ENCODE data around the gene TXNRD1. TPM values are rescaled to one million over a fixed set of nuclear protein-coding genes. Genes with fewer than 3 reads are reported as not detected.
A peak's percentile ranks its signal among the peaks of the same experiment; 100 is the strongest.

TXNRD1 gene
- total RNA-seq, 1 donor from 2014 or later, result 176 TPM

DNA sequence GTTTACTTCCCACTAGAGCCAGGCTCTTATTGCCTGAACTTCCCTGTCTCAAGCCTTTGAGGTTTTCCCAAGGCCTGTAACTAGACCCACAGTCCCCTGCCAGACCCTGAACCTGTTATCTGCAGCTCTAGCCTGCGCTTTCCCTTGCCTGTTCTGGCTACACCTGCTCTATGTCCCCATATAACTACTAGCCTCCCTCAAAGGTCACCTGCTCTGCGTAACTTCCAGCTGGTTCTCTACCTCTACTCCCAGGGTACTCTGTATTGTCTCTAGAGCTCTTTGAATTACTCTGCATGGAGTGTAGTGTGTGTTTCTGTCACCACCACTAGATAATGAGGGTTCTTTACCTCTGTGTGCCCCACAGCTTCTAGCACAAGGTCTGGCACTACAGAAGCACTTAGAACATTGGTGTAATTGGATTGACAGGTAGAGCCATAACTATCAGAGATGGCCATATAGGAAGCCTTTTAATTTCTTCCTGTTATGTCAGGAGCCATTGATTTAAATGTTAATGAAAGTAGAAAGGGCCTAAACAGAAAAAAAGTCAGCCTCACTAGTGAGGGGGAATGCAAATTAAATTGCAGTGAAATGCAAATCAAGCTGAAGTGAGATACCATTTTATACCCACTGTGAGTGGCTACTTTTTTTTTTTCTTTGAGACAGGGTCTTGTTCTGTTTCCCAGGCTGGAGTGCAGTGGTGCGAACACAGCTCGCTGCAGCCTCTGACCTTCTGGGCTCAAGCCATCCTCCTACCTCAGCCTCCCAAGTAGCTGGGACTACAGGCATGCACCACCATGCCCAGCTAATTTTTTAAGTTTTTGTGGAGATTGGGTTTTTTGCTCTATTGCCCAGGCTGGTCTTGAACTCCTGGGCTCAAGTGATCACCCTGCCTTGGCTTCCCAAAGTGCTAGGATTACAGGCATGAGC is 135.7 kb downstream of the TXNRD1 start:
- no peak for DNase-seq (ENCODE audit: low read depth)
- Histone ChIP-seq H3K4me1 (ENCODE audit: insufficient read depth, low read length) (no peaks in the 10 kb centered on the region), H2AFZ (ENCODE audit: low read depth, low read length) (no peak overlapping the region), H3K9ac (ENCODE audit: low read length) (no peak overlapping the region), H3K27me3 (ENCODE audit: insufficient read depth, low read length) (no peaks in the 10 kb centered on the region), H3K27ac (ENCODE audit: low read depth, low read length) (no peak overlapping the region), H3K9me3 (ENCODE audit: insufficient read depth, low read depth, low read length) (no peaks in the 10 kb centered on the region), H3K4me2 (ENCODE audit: low read length) (no peak overlapping the region), H3K36me3 (ENCODE audit: insufficient read depth, low read length) (peaks cover 56% of the 10 kb centered on the region), H4K20me1 (ENCODE audit: insufficient read depth, low read length) (peaks cover 79% of the 10 kb centered on the region), H3K79me2 (ENCODE audit: insufficient read depth, low read length) (peaks cover 24% of the 10 kb centered on the region), H3K4me3 (ENCODE audit: insufficient read depth, low read depth, low read length) (no peak overlapping the region)
- H3K36me3 Mint-ChIP-seq (ENCODE audit: low read depth, unreplicated experiment), result peaks cover 19% of the 10 kb centered on the region
- TF ChIP-seq EZH2 (IDR thresholded peaks at IDR 0.05; ENCODE audit: insufficient read depth, low read length), result no peak
- TF ChIP-seq, protein P1, sequence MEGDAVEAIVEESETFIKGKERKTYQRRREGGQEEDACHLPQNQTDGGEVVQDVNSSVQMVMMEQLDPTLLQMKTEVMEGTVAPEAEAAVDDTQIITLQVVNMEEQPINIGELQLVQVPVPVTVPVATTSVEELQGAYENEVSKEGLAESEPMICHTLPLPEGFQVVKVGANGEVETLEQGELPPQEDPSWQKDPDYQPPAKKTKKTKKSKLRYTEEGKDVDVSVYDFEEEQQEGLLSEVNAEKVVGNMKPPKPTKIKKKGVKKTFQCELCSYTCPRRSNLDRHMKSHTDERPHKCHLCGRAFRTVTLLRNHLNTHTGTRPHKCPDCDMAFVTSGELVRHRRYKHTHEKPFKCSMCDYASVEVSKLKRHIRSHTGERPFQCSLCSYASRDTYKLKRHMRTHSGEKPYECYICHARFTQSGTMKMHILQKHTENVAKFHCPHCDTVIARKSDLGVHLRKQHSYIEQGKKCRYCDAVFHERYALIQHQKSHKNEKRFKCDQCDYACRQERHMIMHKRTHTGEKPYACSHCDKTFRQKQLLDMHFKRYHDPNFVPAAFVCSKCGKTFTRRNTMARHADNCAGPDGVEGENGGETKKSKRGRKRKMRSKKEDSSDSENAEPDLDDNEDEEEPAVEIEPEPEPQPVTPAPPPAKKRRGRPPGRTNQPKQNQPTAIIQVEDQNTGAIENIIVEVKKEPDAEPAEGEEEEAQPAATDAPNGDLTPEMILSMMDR (IDR thresholded peaks at IDR 0.05; ENCODE audit: insufficient read depth, low read depth, low read length), result no peak
- H3K9me3 Mint-ChIP-seq (ENCODE audit: unreplicated experiment), result no peaks in the 10 kb centered on the region
- peaks cover 11% of the 10 kb centered on the region for H3K4me1 Mint-ChIP-seq (ENCODE audit: low read depth, unreplicated experiment)
- no peak overlapping the region for H3K27ac Mint-ChIP-seq (ENCODE audit: unreplicated experiment)
- FAIRE-seq, result no peak
- no peak overlapping the region for H3K4me3 Mint-ChIP-seq (ENCODE audit: unreplicated experiment)
- no peaks in the 10 kb centered on the region for H3K27me3 Mint-ChIP-seq (ENCODE audit: low read depth, unreplicated experiment)

- no peaks in the 10 kb centered on the region for H3K4me1 ChIP-seq (ENCODE audit: insufficient read depth, low read length)
- H3K27ac ChIP-seq (ENCODE audit: low read depth, low read length), result no peak overlapping the region
- H3K27me3 ChIP-seq (ENCODE audit: insufficient read depth, low read length), result no peaks in the 10 kb centered on the region
- H3K36me3 ChIP-seq (ENCODE audit: insufficient read depth, low read length), result peaks cover 50% of the 10 kb centered on the region
- H3K9me3 ChIP-seq (ENCODE audit: insufficient read depth, low read depth, low read length), result no peaks in the 10 kb centered on the region
- Mint-ChIP-seq H3K4me1 (ENCODE audit: low read depth, unreplicated experiment) (peaks cover 10% of the 10 kb centered on the region), H3K27me3 (ENCODE audit: low read depth, unreplicated experiment) (no peaks in the 10 kb centered on the region), H3K27ac (ENCODE audit: unreplicated experiment) (no peak overlapping the region), H3K36me3 (ENCODE audit: low read depth, unreplicated experiment) (peaks cover 19% of the 10 kb centered on the region), H3K4me3 (ENCODE audit: unreplicated experiment) (no peak overlapping the region), H3K9me3 (ENCODE audit: unreplicated experiment) (no peaks in the 10 kb centered on the region)
- no peak overlapping the region for H2AFZ ChIP-seq (ENCODE audit: low read depth, low read length)
- FAIRE-seq, result no peak
- H3K4me3 ChIP-seq (ENCODE audit: insufficient read depth, low read depth, low read length), result no peak overlapping the region
- peak; percentile 36 for DNase-seq (ENCODE audit: low read depth)
- H3K79me2 ChIP-seq (ENCODE audit: insufficient read depth, low read length), result peaks cover 24% of the 10 kb centered on the region
- no peak overlapping the region for H3K9ac ChIP-seq (ENCODE audit: low read length)
- peaks cover 73% of the 10 kb centered on the region for H4K20me1 ChIP-seq (ENCODE audit: insufficient read depth, low read length)
- no peak for TF ChIP-seq EZH2 (IDR thresholded peaks at IDR 0.05; ENCODE audit: insufficient read depth, low read length)
- TF ChIP-seq, protein P1 (IDR thresholded peaks at IDR 0.05; ENCODE audit: insufficient read depth, low read depth, low read length), result no peak
- no peak overlapping the region for H3K4me2 ChIP-seq (ENCODE audit: low read length)
These were observed 136.6 kb downstream of the TXNRD1 start for GRCh38 chr12:104352106-104352713.

Data from astrocyte (in vitro differentiated cells and primary cell).